Measurements from ENCODE around the gene FGG. TPM values are rescaled to one million over a fixed set of nuclear protein-coding genes. Genes with fewer than 3 reads are reported as not detected.

FGG gene
- total and polyA plus RNA-seq, 2 of the 8 experiments (the other 6 are each of a cell fraction or from before 2014, with no cell fraction given) = not detected

GRCh38 chr4:154582723-154583122 is 29.7 kb downstream of the FGG start:
- H2AK5ac ChIP-seq (ENCODE audit: low read depth, low read length) = no peak overlapping the region
- H3K14ac ChIP-seq (ENCODE audit: insufficient read length) = no peak overlapping the region
- H2BK120ac ChIP-seq (replicated peaks; ENCODE audit: low read depth, low read length) = no peak overlapping the region
- H3K4me2 ChIP-seq (ENCODE audit: insufficient read depth in 1 of 2, low read depth in 2 of 2, low read length in 2 of 2) = no peak overlapping the region
- H3K4me1 ChIP-seq (replicated peaks in 1 of 4; ENCODE audit: control insufficient read depth in 3 of 4, insufficient read depth in 4 of 4, low read length in 3 of 4) = no peaks in the 10 kb centered on the region
- H3K4ac ChIP-seq (replicated peaks; ENCODE audit: insufficient read length, low read depth, low read length) = no peak overlapping the region
- no peak overlapping the region for H4K91ac ChIP-seq (replicated peaks; ENCODE audit: insufficient read length, low read length)
- H3K23ac ChIP-seq (ENCODE audit: insufficient read length) = no peak overlapping the region
- H2BK15ac ChIP-seq (ENCODE audit: low read length) = no peak overlapping the region
- no peak overlapping the region for H4K5ac ChIP-seq (ENCODE audit: insufficient read length, low read depth, low read length)
- CTCF ChIA-PET (ENCODE audit: partially characterized antibody) = interaction anchor here (0.6 to 2.9 kb wide), 4 partner anchors 9 to 30 kb away, joined by 3 to 13 read pairs (median 7); partner anchors contain the start of gene FGG
- H3K23me2 ChIP-seq (ENCODE audit: low read depth, low read length) = no peaks in the 10 kb centered on the region
- no peak overlapping the region for H3K18ac ChIP-seq (ENCODE audit: extremely low read depth, low read length)
- FAIRE-seq = no peak
- H3K27me3 ChIP-seq (replicated peaks in 1 of 4; ENCODE audit: control insufficient read depth in 3 of 4, extremely low read depth in 1 of 4, insufficient read depth in 3 of 4, low read length in 3 of 4) = no peaks in the 10 kb centered on the region
- H3K27ac ChIP-seq (ENCODE audit: low read depth, low read length) = no peak overlapping the region
- no peak overlapping the region for H4K8ac ChIP-seq (ENCODE audit: extremely low read depth, insufficient read depth, low read length)
- no peak overlapping the region for H3K9ac ChIP-seq (replicated peaks in 1 of 4; ENCODE audit: extremely low read depth in 1 of 4, low read depth in 3 of 4, low read length in 3 of 4)
- H2BK20ac ChIP-seq (ENCODE audit: low read length) = no peak overlapping the region
- no peak overlapping the region for H3K4me3 ChIP-seq (ENCODE audit: extremely low read depth in 1 of 4, insufficient read depth in 2 of 4, low read depth in 3 of 4, low read length in 4 of 4)
- H3K56ac ChIP-seq (replicated peaks; ENCODE audit: insufficient read length, low read depth, low read length) = no peak overlapping the region
- no peaks in the 10 kb centered on the region for H3K36me3 ChIP-seq (ENCODE audit: control insufficient read depth in 2 of 4, insufficient read depth in 4 of 4, low read length in 3 of 4)
- H2BK12ac ChIP-seq (ENCODE audit: low read depth, low read length) = no peak overlapping the region
- TF ChIP-seq GTF2F1 (IDR thresholded peaks at IDR 0.05; ENCODE audit: borderline replicate concordance, low read depth, low read length) = no peak
- no peak for TF ChIP-seq HDAC2 (IDR thresholded peaks at IDR 0.05; ENCODE audit: borderline replicate concordance in 1 of 2, low read depth in 2 of 2, low read length in 2 of 2)
- TF ChIP-seq EGR1 (IDR thresholded peaks at IDR 0.05; ENCODE audit: borderline replicate concordance, low read depth, low read length) = no peak
- no peak for TF ChIP-seq BCL11A (IDR thresholded peaks at IDR 0.05; ENCODE audit: low read depth in 2 of 2, low read length in 2 of 2)
- no peak for TF ChIP-seq ASH2L (IDR thresholded peaks at IDR 0.05; ENCODE audit: low read length)
- TF ChIP-seq RNF2 (IDR thresholded peaks at IDR 0.05; ENCODE audit: borderline replicate concordance, low read depth, low read length, missing control alignments, poor library complexity, severe bottlenecking) = no peak
- no peak for TF ChIP-seq SIX5 (IDR thresholded peaks at IDR 0.05; ENCODE audit: low read depth, low read length)
- TF ChIP-seq EZH2 (IDR thresholded peaks at IDR 0.05; ENCODE audit: low read depth, low read length, severe bottlenecking) = no peak
- TF ChIP-seq PHF8 (conservative IDR thresholded peaks at IDR 0.05; ENCODE audit: low read depth, low read length) = no peak
- TF ChIP-seq POLR2AphosphoS5 (IDR thresholded peaks at IDR 0.05; ENCODE audit: low read depth, low read length) = no peak
- TF ChIP-seq ATF3 (IDR thresholded peaks at IDR 0.05; ENCODE audit: insufficient read depth, low read depth, low read length) = no peak
- no peak for TF ChIP-seq HDAC6 (IDR thresholded peaks at IDR 0.05; ENCODE audit: low read depth, low read length)
- H3K79me2 ChIP-seq (ENCODE audit: control insufficient read depth in 1 of 2, insufficient read depth in 2 of 2, low read length in 2 of 2) = no peaks in the 10 kb centered on the region
- H3K79me1 ChIP-seq (ENCODE audit: low read depth, low read length) = no peaks in the 10 kb centered on the region
- 95% methylated on average over 2 of the region's 2 CpGs; no CpG with 5 or more reads in 1 of the 2 experiments for WGBS, 2 experiments (ENCODE audit: extremely low coverage in 1 of 2, insufficient coverage in 1 of 2, insufficient read length in 1 of 2, insufficient replicate concordance in 2 of 2, low coverage in 1 of 2, low lambda C conversion rate in 2 of 2, missing lambda C conversion rate in 1 of 2)
- H4K20me1 ChIP-seq (replicated peaks in 1 of 2; ENCODE audit: control insufficient read depth in 1 of 2, insufficient read depth in 2 of 2, low read length in 2 of 2) = no peaks in the 10 kb centered on the region
- POLR2A ChIA-PET (ENCODE audit: partially characterized antibody) = no interaction called here
- no peaks in the 10 kb centered on the region for H3K9me3 ChIP-seq (ENCODE audit: insufficient read depth in 2 of 2, low read depth in 1 of 2, low read length in 1 of 2)
- no peak for DNase-seq (ENCODE audit: low read depth in 1 of 2, low spot score in 2 of 2)
- no peak overlapping the region for H2AFZ ChIP-seq (ENCODE audit: low read length)
- H2BK5ac ChIP-seq (ENCODE audit: low read depth, low read length) = no peak overlapping the region

Measured in H1 (cell line).